K562 (cell line): Measurements from ENCODE around the gene CD276. TPM values are rescaled to one million over a fixed set of nuclear protein-coding genes. Genes with fewer than 3 reads are reported as not detected.

ENCODE experiments used
- ATAC-seq: fragments of 200-7000 bp; cut with Tn5 transposase; 3 replicates; pipeline ENCODE4 v1.9.1; 2020; ENCODE audit warnings: moderate library complexity
- BruUV-seq: library from RNA; stranded (reverse); fragments of 400-500 nt; replicated peaks from 2 replicates; lab custom pipeline; 2021; lab: Mats Ljungman, UMichigan
- CTCF ChIA-PET: fragments of 300-600 bp; formaldehyde crosslinking; extraction: SDS; loops from one replicate; lab custom pipeline; 2021; ENCODE audit warnings: low intra/inter-chr PET ratio; lab: Yijun Ruan, JAX
- POLR2A ChIA-PET: fragments of 300-600, 350-650 bp; sonication (Branson Sonifier 250); formaldehyde crosslinking; extraction: SDS; loops from one replicate; lab custom pipeline; 2021; ENCODE audit warnings: antibody characterized with exemption, inconsistent platforms; lab: Yijun Ruan, JAX
- DNase-seq, 4 experiments: peaks; one replicate each; pipeline versions ENCODE4 v3.0.0 to v3.0.0-alpha.2; 2011 to 2018; ENCODE audit warnings: low spot score in 3 of 4, mixed read lengths in 3 of 4; ENCODE audit errors: extremely low read depth in 1 of 4
- FAIRE-seq: peaks from 2 replicates; lab custom pipeline; 2011; peaks lifted over from hg19 to GRCh38; lab: Jason Lieb, UNC
- H2AFZ ChIP-seq: 2 replicates; pipeline ENCODE4 v1.6.0; 2011; ENCODE audit warnings: low read depth, low read length, control low read depth, inconsistent platforms
- H3K27ac ChIP-seq: fragments of 200-600 bp; 3 replicates; pipeline ENCODE4 v1.8.0; 2011; ENCODE audit warnings: low read depth, mild to moderate bottlenecking, control low read depth, inconsistent platforms, low read length, moderate library complexity, mixed read lengths; ENCODE audit errors: extremely low read depth
- H3K27me3 ChIP-seq, 2 experiments: fragments of 300-600 bp in 1 of 2; 2 replicates in 1 of 2; 3 replicates in 1 of 2; pipeline versions ENCODE4 v1.6.0 to v1.8.0; 2011; ENCODE audit warnings: inconsistent platforms in 2 of 2, low read length in 2 of 2, mild to moderate bottlenecking in 1 of 2, mixed read lengths in 1 of 2, moderate library complexity in 1 of 2; ENCODE audit not compliant: control insufficient read depth in 2 of 2, insufficient read depth in 2 of 2
- H3K36me3 ChIP-seq: fragments of 300-600 bp; 3 replicates; pipeline ENCODE4 v1.8.0; 2011; ENCODE audit warnings: mild to moderate bottlenecking, low read length, inconsistent platforms; ENCODE audit not compliant: control insufficient read depth, insufficient read depth
- H3K4me1 ChIP-seq, 2 experiments: fragments of 200-600 bp in 1 of 2; replicated peaks in 1 of 2; 2 replicates in 1 of 2; 3 replicates in 1 of 2; pipeline versions ENCODE4 v1.5.1 to v1.8.0; 2011; ENCODE audit warnings: inconsistent platforms in 2 of 2, low read length in 2 of 2, mild to moderate bottlenecking in 1 of 2, mixed read lengths in 1 of 2, moderate library complexity in 1 of 2; ENCODE audit not compliant: control insufficient read depth in 2 of 2, insufficient read depth in 2 of 2
- H3K4me2 ChIP-seq: 2 replicates; pipeline ENCODE4 v1.6.1; 2011; ENCODE audit warnings: low read length, control low read depth, inconsistent platforms, mixed read lengths; ENCODE audit not compliant: insufficient read depth
- H3K4me3 ChIP-seq: fragments of 200-600 bp; sonication (generic), shearing (Covaris generic); 2 replicates; pipeline ENCODE4 v1.5.1; 2016; ENCODE audit warnings: control low read depth, inconsistent platforms
- H3K79me2 ChIP-seq: fragments of 200-600 bp; 3 replicates; pipeline ENCODE4 v1.8.0; 2011; ENCODE audit warnings: low read length, inconsistent platforms; ENCODE audit not compliant: control insufficient read depth, insufficient read depth
- H3K9ac ChIP-seq, 2 experiments: 2 replicates each; pipeline versions ENCODE4 v1.6.0 to v1.6.1; 2011; ENCODE audit warnings: low read depth in 2 of 2, low read length in 2 of 2, control low read depth in 1 of 2, inconsistent platforms in 1 of 2, mild to moderate bottlenecking in 1 of 2, mixed read lengths in 1 of 2; ENCODE audit not compliant: insufficient read depth in 1 of 2
- H3K9me1 ChIP-seq: one replicate; pipeline ENCODE4 v1.6.0; 2011; ENCODE audit warnings: inconsistent platforms, mild to moderate bottlenecking, low read length, moderate library complexity; ENCODE audit not compliant: control insufficient read depth, insufficient read depth
- H3K9me3 ChIP-seq: replicated peaks from 2 replicates; pipeline ENCODE4 v1.5.1; 2011; ENCODE audit warnings: low read depth, low read length, inconsistent platforms; ENCODE audit not compliant: control insufficient read depth, insufficient read depth
- H4K20me1 ChIP-seq: replicated peaks from 2 replicates; pipeline ENCODE4 v1.6.1; 2011; ENCODE audit warnings: low read length, inconsistent platforms, mixed read lengths; ENCODE audit not compliant: control insufficient read depth, insufficient read depth
- CEBPZ ChIP-seq: fragments of 150-350 bp; IDR thresholded peaks from 2 replicates; pipeline ENCODE4 v1.6.1; 2014; ENCODE audit warnings: low read depth, mild to moderate bottlenecking, low read length, borderline replicate concordance
- CGGBP1 ChIP-seq: fragments of 250-450 bp; sonication (Bioruptor Pico); IDR thresholded peaks from 2 replicates; pipeline ENCODE4 v1.9.0; 2021; ENCODE audit warnings: mild to moderate bottlenecking
- DPF2 ChIP-seq: fragments of 450-650 bp; IDR thresholded peaks from 2 replicates; pipeline ENCODE4 v1.6.1; 2016
- HES1 ChIP-seq: fragments of 450-650 bp; IDR thresholded peaks from 2 replicates; pipeline ENCODE4 v1.6.1; 2016; ENCODE audit warnings: low read depth, mild to moderate bottlenecking, moderate library complexity
- HNRNPH1 ChIP-seq: fragments of 200-400 bp; formaldehyde crosslinking; optimal IDR thresholded peaks from 2 replicates; pipeline ENCODE3; 2017; ENCODE audit warnings: low read depth, mild to moderate bottlenecking, low read length, moderate library complexity
- NR2C1 ChIP-seq, 2 experiments: fragments of 450-650 bp; IDR thresholded peaks; 2 replicates each; pipeline ENCODE4 v1.6.1; 2017; ENCODE audit warnings: mild to moderate bottlenecking in 2 of 2, antibody characterized with exemption in 1 of 2, inconsistent platforms in 1 of 2, missing compliant biosample characterization in 1 of 2, missing genetic modification characterization in 1 of 2
- RAD21 ChIP-seq, 2 experiments: fragments of 250-450 bp in 1 of 2; fragments of 450-650 bp in 1 of 2; sonication (Bioruptor Pico) in 1 of 2; formaldehyde crosslinking in 1 of 2; IDR thresholded peaks in 1 of 2; conservative IDR thresholded peaks in 1 of 2; 2 replicates each; pipeline versions ENCODE4 v1.4.0 to v1.8.0; 2020 to 2022; ENCODE audit warnings: mild to moderate bottlenecking in 2 of 2, moderate library complexity in 1 of 2
- ZNF124 ChIP-seq: sonication (generic); formaldehyde crosslinking; IDR thresholded peaks from 2 replicates; pipeline ENCODE4 v1.8.1; 2022; ENCODE audit warnings: missing genetic modification reagents
- ZNF197 ChIP-seq: fragments of 200-800 bp; sonication (Bioruptor generic); IDR thresholded peaks from 2 replicates; pipeline ENCODE4 v1.6.1; 2016; ENCODE audit warnings: low read depth, missing genetic modification characterization, missing compliant biosample characterization
- ZNF561 ChIP-seq: fragments of 450-650 bp; formaldehyde crosslinking; conservative IDR thresholded peaks from 2 replicates; pipeline ENCODE4 v1.4.0; 2020; ENCODE audit warnings: mild to moderate bottlenecking, moderate library complexity
- ZNF589 ChIP-seq: fragments of 200-800 bp; sonication (Bioruptor generic); IDR thresholded peaks from 2 replicates; pipeline ENCODE4 v1.6.1; 2016; ENCODE audit warnings: low read depth, missing genetic modification characterization, missing compliant biosample characterization
- WGBS: fragments of 100-300 bp; shearing (Covaris generic); methylation state at CpG from one replicate; pipeline ENCODE4 v1.1.6; 2016; ENCODE audit warnings: low coverage, mixed read lengths; ENCODE audit not compliant: insufficient coverage; ENCODE audit errors: missing lambda C conversion rate; 5-methylcytosine and 5-hydroxymethylcytosine counted together
- in situ Hi-C: fragments of 300-500 bp; cut with MboI; formaldehyde crosslinking; loops from 4 replicates; pipeline ENCODE4 v1.15.0; 2018; ENCODE audit warnings: inconsistent platforms, mixed read lengths
- intact Hi-C: fragments of 100-400 bp; cut with micrococcal nuclease; formaldehyde crosslinking; loops from 2 replicates; pipeline ENCODE4 v1.14.2; 2022
- polyA plus RNA-seq, 8 experiments: library from polyadenylated mRNA; depleted of rRNA in 4 of 8; stranded (reverse) in 5 of 8; unstranded in 3 of 8; fragments of >200 nt; fragmentation: Nextera tagmentation in 2 of 8; fragmentation: Illumina TruSeq in 1 of 8; extraction: Ambion mirVana in 2 of 8; extraction: Trizol in 1 of 8; gene quantifications; 2 replicates each; pipeline versions ENCODE4 v1.2.1 to v1.2.3, GENCODE V29; 2011 to 2014; ENCODE audit warnings: inconsistent platforms in 1 of 8, missing spikeins in 1 of 8
- total RNA-seq, 7 experiments: library from RNA; depleted of rRNA in 6 of 7; stranded (reverse); fragments of >200 nt in 6 of 7; fragmentation: Illumina TruSeq in 2 of 7; extraction: Trizol in 2 of 7; gene quantifications; 2 replicates each; pipeline versions ENCODE4 v1.2.1 to v1.2.3, GENCODE V29; 2011 to 2021; ENCODE audit warnings: low replicate concordance in 1 of 7

CD276 gene
- total and polyA plus RNA-seq, 9 of the 15 experiments (the other 6 are each of a cell fraction or from before 2014, with no cell fraction given): 0.11 to 3.6 (median 2.3) TPM

- CTCF ChIA-PET: no interaction called here
These were observed 48.7 kb downstream of the CD276 start for GRCh38 chr15:73732930-73733329.

GRCh38 chr15:73737535-73737934 lies 53.4 kb downstream of the CD276 start:
- no peak overlapping the region for H3K4me2 ChIP-seq
- H3K4me1 ChIP-seq: 0 out of 5 replicates have a peak, but pooled peaks cover 0 to 4% of the 10 kb centered on the region in 2 experiments
- H3K9ac ChIP-seq: no peak overlapping the region
- no TSS peak for BruUV-seq
- no peak overlapping the region for H3K27ac ChIP-seq
- H3K79me2 ChIP-seq: no peaks in the 10 kb centered on the region
- H4K20me1 ChIP-seq: peaks cover 22% of the 10 kb centered on the region
- in situ Hi-C loops (no loop called here), intact Hi-C loops (no loop called here)
- H3K36me3 ChIP-seq: no peaks in the 10 kb centered on the region
- H3K9me1 ChIP-seq: no peaks in the 10 kb centered on the region
- ChIA-PET POLR2A (interaction anchor here (0.6 to 1.0 kb wide), 3 partner anchors 8 to 415 kb away, joined by 3 to 5 read pairs (median 3); no protein-coding TSS in a partner anchor), CTCF (no interaction called here)
- whole genome bisulfite sequencing: 0% methylated on average over 7 of the region's 7 CpGs
- ATAC-seq: peak; percentile 41; the same call in 2 of the 3 replicates
- FAIRE-seq: no peak
- DNase-seq: no peak
- no peaks in the 10 kb centered on the region for H3K9me3 ChIP-seq
- no peak overlapping the region for H2AFZ ChIP-seq
- no peak for TF ChIP-seq ZNF561 (CRISPR knock-in tag)
- no peak for TF ChIP-seq HES1
- TF ChIP-seq HNRNPH1: no peak
- no peak for TF ChIP-seq ZNF124 (CRISPR knock-in tag)
- no peak for TF ChIP-seq CEBPZ
- TF ChIP-seq NR2C1 (IDR thresholded peaks at IDR 0.05): no peak
- no peak for TF ChIP-seq NR2C1 (tag; IDR thresholded peaks at IDR 0.05)
- peaks cover 2 to 51% of the 10 kb centered on the region in 2 experiments for H3K27me3 ChIP-seq
- no peak overlapping the region for H3K4me3 ChIP-seq

More at GRCh38 chr15:73732930-73733329, 48.7 kb downstream of the CD276 start:
- 0% methylated on average over 3 of the region's 3 CpGs for WGBS
- no peak overlapping the region for H3K9ac ChIP-seq
- POLR2A ChIA-PET: no interaction called here
- H2AFZ ChIP-seq: no peak overlapping the region
- no peaks in the 10 kb centered on the region for H3K9me3 ChIP-seq
- 0 out of 2 replicates have a peak, but pooled peaks cover 9% of the 10 kb centered on the region for H4K20me1 ChIP-seq
- no peaks in the 10 kb centered on the region for H3K4me1 ChIP-seq
- intact Hi-C loops (no loop called here), in situ Hi-C loops (no loop called here)
- TF ChIP-seq ZNF589 (CRISPR knock-in tag) (no peak), DPF2 (no peak), ZNF197 (CRISPR knock-in tag) (no peak), RAD21 (CRISPR knock-in tag; conservative IDR thresholded peaks at IDR 0.05 in 1 of 2, IDR thresholded peaks at IDR 0.05 in 1 of 2) (no peak), CGGBP1 (CRISPR knock-in tag) (no peak)
- H3K27me3 ChIP-seq: peaks cover 0 to 43% of the 10 kb centered on the region in 2 experiments; a peak in 3 of 5 replicates
- H3K4me3 ChIP-seq: no peak overlapping the region
- H3K9me1 ChIP-seq: no peaks in the 10 kb centered on the region
- H3K27ac ChIP-seq: no peak overlapping the region
- H3K36me3 ChIP-seq: no peaks in the 10 kb centered on the region
- H3K79me2 ChIP-seq: no peaks in the 10 kb centered on the region
- no peak for FAIRE-seq
- no peak overlapping the region for H3K4me2 ChIP-seq
- DNase-seq: no peak
- no TSS peak for BruUV-seq
- ATAC-seq: no peak
